OCI-LY3 (cell line): ENCODE data around the gene TSPAN16.

Experiments used
- H2AFZ ChIP-seq: fragments of 200-600, 300-600 bp; shearing (Covaris generic); 2 replicates; pipeline ENCODE4 v1.6.0; 2014; ENCODE audit warnings: antibody characterized with exemption, low read depth, low read length
- H3K27ac ChIP-seq: fragments of 200-600, 300-600 bp; sonication (generic); 2 replicates; pipeline ENCODE4 v1.5.1; 2014; ENCODE audit warnings: mild to moderate bottlenecking, low read length, moderate library complexity, mixed read lengths
- H3K27me3 ChIP-seq: fragments of 200-600, 300-600 bp; sonication (generic); 2 replicates; pipeline ENCODE4 v1.6.1; 2014; ENCODE audit warnings: low read depth, low read length, mixed read lengths
- H3K36me3 ChIP-seq: fragments of 200-600, 300-600 bp; sonication (generic); replicated peaks from 2 replicates; pipeline ENCODE3; 2014; ENCODE audit warnings: low read depth, low read length, mixed read lengths
- H3K4me1 ChIP-seq: fragments of 300-600, 200-600 bp; sonication (generic); 2 replicates; pipeline ENCODE4 v1.6.1; 2014; ENCODE audit warnings: low read length, mixed read lengths
- H3K4me2 ChIP-seq: fragments of 200-600, 300-600 bp; sonication (generic); 2 replicates; pipeline ENCODE4 v1.6.1; 2014; ENCODE audit warnings: low read length, mixed read lengths
- H3K4me3 ChIP-seq: fragments of 300-600, 200-600 bp; sonication (generic); 2 replicates; pipeline ENCODE4 v1.5.1; 2014; ENCODE audit warnings: antibody characterized with exemption, mild to moderate bottlenecking, low read length, moderate library complexity
- H3K79me2 ChIP-seq: fragments of 300-600, 200-600 bp; shearing (Covaris generic); 2 replicates; pipeline ENCODE4 v1.6.1; 2014; ENCODE audit warnings: mild to moderate bottlenecking, low read length, mixed read lengths
- H3K9ac ChIP-seq: fragments of 300-600, 200-600 bp; shearing (Covaris generic); 2 replicates; pipeline ENCODE4 v1.6.0; 2014; ENCODE audit warnings: mild to moderate bottlenecking, low read length, moderate library complexity
- H3K9me3 ChIP-seq: fragments of 200-600, 300-600 bp; shearing (Covaris generic); 2 replicates; pipeline ENCODE4 v1.6.1; 2014; ENCODE audit warnings: low read length, mixed read lengths; ENCODE audit not compliant: insufficient read depth
- H4K20me1 ChIP-seq: fragments of 200-600, 300-600 bp; sonication (generic); 2 replicates; pipeline ENCODE4 v1.6.1; 2016; ENCODE audit warnings: low read length, mixed read lengths; ENCODE audit not compliant: insufficient read depth
- CTCF ChIP-seq: fragments of 200-600, 300-600 bp; sonication (generic); IDR thresholded peaks from 2 replicates; pipeline ENCODE4 v1.5.1; 2014; ENCODE audit warnings: antibody characterized with exemption, low read length, low read depth
- EZH2phosphoT487 ChIP-seq: fragments of 200-600 bp; shearing (Covaris generic); IDR thresholded peaks from 2 replicates; pipeline ENCODE4 v1.6.1; 2018; ENCODE audit warnings: antibody characterized with exemption, mixed run types, low read depth

The TSPAN16 gene

GRCh38 chr19:11274533-11275086 is 21.4 kb upstream of the TSPAN16 start:
- Histone ChIP-seq H4K20me1 (no peaks in the 10 kb centered on the region), H3K4me2 (no peak overlapping the region), H3K79me2 (no peaks in the 10 kb centered on the region), H3K27ac (no peak overlapping the region), H3K27me3 (peaks cover 8% of the 10 kb centered on the region), H3K4me3 (no peak overlapping the region), H3K9me3 (no peaks in the 10 kb centered on the region), H3K9ac (no peak overlapping the region), H3K36me3 (no peaks in the 10 kb centered on the region), H2AFZ (no peak overlapping the region), H3K4me1 (no peaks in the 10 kb centered on the region)
- no peak for TF ChIP-seq CTCF

GRCh38 chr19:11278670-11279069 is 17.3 kb upstream of the TSPAN16 start:
- H3K27me3 ChIP-seq, result peaks cover 11% of the 10 kb centered on the region
- no peaks in the 10 kb centered on the region for H3K79me2 ChIP-seq
- H2AFZ ChIP-seq, result no peak overlapping the region
- no peak overlapping the region for H3K9ac ChIP-seq
- no peak overlapping the region for H3K27ac ChIP-seq
- no peaks in the 10 kb centered on the region for H3K36me3 ChIP-seq
- H4K20me1 ChIP-seq, result no peaks in the 10 kb centered on the region
- H3K4me3 ChIP-seq, result no peak overlapping the region
- no peak overlapping the region for H3K4me2 ChIP-seq
- no peaks in the 10 kb centered on the region for H3K9me3 ChIP-seq
- H3K4me1 ChIP-seq, result no peaks in the 10 kb centered on the region
- TF ChIP-seq EZH2phosphoT487 (no peak), CTCF (no peak)

DNA sequence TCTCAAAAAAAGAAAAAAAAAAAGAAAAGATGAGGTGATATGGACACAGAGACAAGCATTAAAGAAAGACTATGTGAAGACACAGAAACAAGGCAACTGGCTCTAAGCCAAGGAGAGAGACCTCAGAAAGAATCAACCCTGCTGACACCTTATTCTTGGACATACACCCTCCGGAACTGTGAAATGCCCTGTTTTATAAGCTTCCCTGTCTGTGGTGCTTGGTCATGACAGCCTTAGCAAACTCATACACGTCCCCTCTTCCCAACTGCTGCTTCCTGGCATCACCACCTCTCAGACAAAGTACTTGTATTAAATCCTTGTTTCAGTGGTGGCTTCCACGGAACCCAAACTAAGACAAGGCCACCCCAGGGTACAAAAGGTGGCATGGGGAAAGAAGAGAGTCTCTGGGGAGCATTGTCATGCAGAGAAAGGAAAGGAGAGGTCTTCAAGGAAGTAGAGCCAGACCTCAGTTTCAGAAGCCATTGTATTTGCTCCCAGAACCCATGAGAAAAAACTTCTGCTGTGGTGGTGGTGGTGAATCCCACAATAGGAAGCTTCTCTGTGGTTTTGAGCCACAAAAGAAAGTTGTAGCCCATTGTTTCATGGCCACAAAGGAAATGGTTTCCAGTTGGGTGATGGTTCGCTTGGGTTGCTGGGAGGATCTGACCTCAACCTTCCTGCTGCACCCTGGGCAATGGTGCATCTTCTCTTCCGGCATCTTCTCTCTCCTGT is 16.3 kb upstream of the TSPAN16 start:
- H4K20me1 ChIP-seq, result no peaks in the 10 kb centered on the region
- H2AFZ ChIP-seq, result peak overlapping the region; percentile 4; the same call in 1 of the 2 replicates
- no peak overlapping the region for H3K27ac ChIP-seq
- peaks cover 11% of the 10 kb centered on the region for H3K27me3 ChIP-seq
- no peaks in the 10 kb centered on the region for H3K36me3 ChIP-seq
- H3K4me2 ChIP-seq, result no peak overlapping the region
- no peak for TF ChIP-seq EZH2phosphoT487
- TF ChIP-seq CTCF, result no peak
- H3K4me1 ChIP-seq, result no peaks in the 10 kb centered on the region
- H3K9ac ChIP-seq, result no peak overlapping the region
- no peaks in the 10 kb centered on the region for H3K79me2 ChIP-seq
- H3K4me3 ChIP-seq, result no peak overlapping the region
- H3K9me3 ChIP-seq, result no peaks in the 10 kb centered on the region

DNA sequence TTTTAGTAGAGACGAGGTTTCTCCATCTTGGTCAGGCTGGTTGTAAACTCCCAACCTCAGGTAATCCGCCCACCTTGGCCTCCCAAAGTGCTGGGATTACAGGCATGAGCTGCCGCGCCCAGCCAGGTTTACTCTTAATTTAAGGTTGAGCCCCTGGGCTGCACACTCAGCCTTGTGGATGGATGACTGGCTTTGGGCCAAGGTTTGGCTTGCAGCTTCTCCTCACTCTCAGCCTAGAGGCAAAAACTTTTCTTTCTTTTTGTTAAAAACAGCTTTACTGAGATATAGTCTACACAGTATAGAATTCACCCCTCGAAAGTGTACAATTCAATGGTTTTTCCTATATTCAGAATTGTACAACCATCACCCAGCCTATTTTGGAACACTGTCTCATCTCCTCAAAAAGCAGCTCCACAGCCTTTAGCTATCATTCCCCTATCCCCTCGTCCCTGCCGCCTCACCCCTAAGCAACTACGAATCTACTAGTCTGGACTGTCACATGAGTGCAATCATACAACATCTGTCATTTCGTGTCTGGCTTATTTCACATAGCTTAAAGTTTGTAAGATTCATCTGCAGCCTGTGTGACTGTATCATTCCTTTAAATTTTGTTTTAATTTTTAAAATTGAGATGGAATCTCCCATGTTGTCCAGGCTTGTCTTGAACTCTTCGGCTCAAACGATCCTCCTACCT is 14.5 kb upstream of the TSPAN16 start:
- Histone ChIP-seq H3K36me3 (no peaks in the 10 kb centered on the region), H3K27ac (no peak overlapping the region), H3K27me3 (peaks cover 7% of the 10 kb centered on the region), H3K4me2 (no peak overlapping the region), H3K9me3 (no peaks in the 10 kb centered on the region), H4K20me1 (no peaks in the 10 kb centered on the region), H2AFZ (no peak overlapping the region), H3K4me3 (no peak overlapping the region), H3K9ac (no peak overlapping the region), H3K4me1 (no peaks in the 10 kb centered on the region), H3K79me2 (no peaks in the 10 kb centered on the region)
- TF ChIP-seq CTCF (no peak), EZH2phosphoT487 (no peak)
